ENCODE results near the gene FARP1.

Gene FARP1

GRCh38 chr13:98192008-98192407, 49.1 kb downstream of the FARP1 start:
- no peak overlapping the region for H2AFZ ChIP-seq (ENCODE audit: low read depth)
- H3K4me2 ChIP-seq = no peak overlapping the region
- no peaks in the 10 kb centered on the region; the same call in 1 of the 2 replicates for H3K79me2 ChIP-seq (ENCODE audit: insufficient read depth, low read depth)
- H3K9ac ChIP-seq = no peak overlapping the region
- H3K4me1 ChIP-seq (ENCODE audit: low read depth, poor library complexity, severe bottlenecking) = no peaks in the 10 kb centered on the region
- H3K36me3 ChIP-seq (ENCODE audit: insufficient read depth) = no peaks in the 10 kb centered on the region
- H4K20me1 ChIP-seq (ENCODE audit: insufficient read depth) = no peaks in the 10 kb centered on the region
- H3K4me3 ChIP-seq (IDR thresholded peaks at IDR 0.05; ENCODE audit: insufficient read depth, low read depth, low read length) = no peak overlapping the region
- H3K27ac ChIP-seq = no peak overlapping the region
- TF ChIP-seq, protein P1, sequence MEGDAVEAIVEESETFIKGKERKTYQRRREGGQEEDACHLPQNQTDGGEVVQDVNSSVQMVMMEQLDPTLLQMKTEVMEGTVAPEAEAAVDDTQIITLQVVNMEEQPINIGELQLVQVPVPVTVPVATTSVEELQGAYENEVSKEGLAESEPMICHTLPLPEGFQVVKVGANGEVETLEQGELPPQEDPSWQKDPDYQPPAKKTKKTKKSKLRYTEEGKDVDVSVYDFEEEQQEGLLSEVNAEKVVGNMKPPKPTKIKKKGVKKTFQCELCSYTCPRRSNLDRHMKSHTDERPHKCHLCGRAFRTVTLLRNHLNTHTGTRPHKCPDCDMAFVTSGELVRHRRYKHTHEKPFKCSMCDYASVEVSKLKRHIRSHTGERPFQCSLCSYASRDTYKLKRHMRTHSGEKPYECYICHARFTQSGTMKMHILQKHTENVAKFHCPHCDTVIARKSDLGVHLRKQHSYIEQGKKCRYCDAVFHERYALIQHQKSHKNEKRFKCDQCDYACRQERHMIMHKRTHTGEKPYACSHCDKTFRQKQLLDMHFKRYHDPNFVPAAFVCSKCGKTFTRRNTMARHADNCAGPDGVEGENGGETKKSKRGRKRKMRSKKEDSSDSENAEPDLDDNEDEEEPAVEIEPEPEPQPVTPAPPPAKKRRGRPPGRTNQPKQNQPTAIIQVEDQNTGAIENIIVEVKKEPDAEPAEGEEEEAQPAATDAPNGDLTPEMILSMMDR (conservative IDR thresholded peaks at IDR 0.05; ENCODE audit: low read depth, low read length) = no peak
- no peaks in the 10 kb centered on the region for H3K27me3 ChIP-seq (ENCODE audit: insufficient read depth, low read depth)

DNA sequence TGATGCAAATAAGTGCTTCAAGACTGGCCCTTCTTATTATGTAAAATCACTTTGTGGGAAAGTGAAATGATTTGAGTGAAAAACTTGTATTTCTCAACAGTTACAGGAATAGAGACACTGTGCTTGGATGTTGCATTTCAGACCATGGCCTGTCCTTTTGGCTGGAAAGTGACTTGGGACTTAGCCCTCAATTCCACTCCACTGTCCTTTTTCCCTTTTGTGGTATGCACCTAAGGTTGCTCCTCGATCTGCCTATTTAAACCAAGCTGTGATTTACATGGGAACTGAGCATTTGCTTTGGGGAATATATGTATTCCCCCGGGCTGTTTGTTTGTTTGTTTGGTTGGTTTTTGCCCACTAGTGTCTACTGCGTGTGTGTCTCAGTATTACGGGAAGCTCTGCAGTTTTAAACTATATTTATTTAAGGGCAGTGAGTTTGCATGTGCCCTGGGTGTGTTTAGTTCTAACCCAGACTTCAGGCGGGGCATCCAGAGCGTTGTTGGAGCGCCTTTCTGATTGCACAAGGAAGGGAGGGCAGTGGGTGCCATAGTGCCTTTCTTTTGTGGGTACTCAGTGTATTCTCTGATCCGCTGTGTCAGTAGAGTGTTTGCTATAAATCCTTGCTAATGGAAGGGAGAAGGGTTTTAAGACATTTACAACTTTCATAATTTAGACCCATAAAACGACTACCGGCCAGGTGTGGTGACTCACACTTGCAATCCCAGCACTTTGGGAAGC, 52.3 kb downstream of the FARP1 start:
- H3K9ac ChIP-seq = no peak overlapping the region
- H2AFZ ChIP-seq (ENCODE audit: low read depth) = no peak overlapping the region
- H3K79me2 ChIP-seq (ENCODE audit: insufficient read depth, low read depth) = no peaks in the 10 kb centered on the region; the same call in 1 of the 2 replicates
- TF ChIP-seq, protein P1 (conservative IDR thresholded peaks at IDR 0.05; ENCODE audit: low read depth, low read length) = no peak
- no peaks in the 10 kb centered on the region for H3K4me1 ChIP-seq (ENCODE audit: low read depth, poor library complexity, severe bottlenecking)
- H3K36me3 ChIP-seq (ENCODE audit: insufficient read depth) = no peaks in the 10 kb centered on the region
- no peak overlapping the region for H3K27ac ChIP-seq
- H3K27me3 ChIP-seq (ENCODE audit: insufficient read depth, low read depth) = no peaks in the 10 kb centered on the region
- no peak overlapping the region for H3K4me3 ChIP-seq (IDR thresholded peaks at IDR 0.05; ENCODE audit: insufficient read depth, low read depth, low read length)
- no peak overlapping the region for H3K4me2 ChIP-seq
- H4K20me1 ChIP-seq (ENCODE audit: insufficient read depth) = no peaks in the 10 kb centered on the region

DNA sequence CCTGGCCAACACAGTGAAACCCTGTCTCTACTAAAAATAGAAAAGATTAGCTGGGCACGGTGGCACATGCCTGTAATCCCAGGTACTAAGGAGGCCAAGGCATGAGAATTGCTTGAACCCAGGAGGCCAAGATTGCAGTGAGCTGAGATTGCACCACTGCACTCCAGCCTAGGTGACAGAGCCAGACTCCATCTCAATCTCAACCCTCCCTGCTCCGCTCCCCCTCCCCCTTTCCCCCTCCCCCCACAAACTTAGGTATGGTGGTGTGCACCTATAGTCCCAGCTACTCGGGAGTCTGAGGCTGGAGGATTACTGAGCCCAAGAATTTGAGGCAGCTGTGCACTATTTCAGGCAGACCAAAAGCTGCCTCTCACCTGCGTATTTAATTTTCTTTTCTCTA, 55.8 kb downstream of the FARP1 start:
- TF ChIP-seq, protein P1 (conservative IDR thresholded peaks at IDR 0.05; ENCODE audit: low read depth, low read length) = no peak
- Histone ChIP-seq H4K20me1 (ENCODE audit: insufficient read depth) (no peaks in the 10 kb centered on the region), H3K79me2 (ENCODE audit: insufficient read depth, low read depth) (no peaks in the 10 kb centered on the region; the same call in 1 of the 2 replicates)

DNA sequence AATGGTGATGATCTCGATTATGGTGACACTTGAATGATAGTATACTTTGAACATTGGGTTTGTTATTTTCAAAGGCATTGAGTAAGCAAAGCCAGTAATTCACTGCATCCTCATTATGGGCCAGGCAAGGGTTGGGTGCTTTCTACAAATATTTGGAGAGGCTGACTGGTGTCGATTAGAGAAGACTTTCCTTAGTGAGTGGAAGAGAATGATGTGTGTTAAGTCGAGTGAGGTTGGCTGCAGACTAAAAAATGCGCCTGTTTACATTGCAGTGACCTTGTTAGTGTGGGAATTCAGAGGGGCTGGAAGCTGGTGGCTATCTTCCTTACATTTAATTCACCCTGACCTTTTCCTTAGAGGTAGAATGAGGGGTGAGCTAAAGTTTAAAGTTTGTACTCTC, 56.6 kb downstream of the FARP1 start:
- H3K27ac ChIP-seq = no peak overlapping the region
- H2AFZ ChIP-seq (ENCODE audit: low read depth) = no peak overlapping the region
- TF ChIP-seq, protein P1 (conservative IDR thresholded peaks at IDR 0.05; ENCODE audit: low read depth, low read length) = no peak
- H4K20me1 ChIP-seq (ENCODE audit: insufficient read depth) = no peaks in the 10 kb centered on the region
- H3K79me2 ChIP-seq (ENCODE audit: insufficient read depth, low read depth) = no peaks in the 10 kb centered on the region; the same call in 1 of the 2 replicates
- H3K4me3 ChIP-seq (IDR thresholded peaks at IDR 0.05; ENCODE audit: insufficient read depth, low read depth, low read length) = no peak overlapping the region
- H3K27me3 ChIP-seq (ENCODE audit: insufficient read depth, low read depth) = no peaks in the 10 kb centered on the region
- H3K4me1 ChIP-seq (ENCODE audit: low read depth, poor library complexity, severe bottlenecking) = no peaks in the 10 kb centered on the region
- no peak overlapping the region for H3K9ac ChIP-seq
- no peaks in the 10 kb centered on the region for H3K36me3 ChIP-seq (ENCODE audit: insufficient read depth)
- H3K4me2 ChIP-seq = no peak overlapping the region

More for the DNA sequence above, 55.8 kb downstream of the FARP1 start:
- Histone ChIP-seq H3K36me3 (ENCODE audit: insufficient read depth) (no peaks in the 10 kb centered on the region), H3K27me3 (ENCODE audit: insufficient read depth, low read depth) (no peaks in the 10 kb centered on the region), H2AFZ (ENCODE audit: low read depth) (no peak overlapping the region), H3K4me2 (no peak overlapping the region), H3K4me3 (IDR thresholded peaks at IDR 0.05; ENCODE audit: insufficient read depth, low read depth, low read length) (no peak overlapping the region), H3K9ac (no peak overlapping the region), H3K27ac (no peak overlapping the region), H3K4me1 (ENCODE audit: low read depth, poor library complexity, severe bottlenecking) (no peaks in the 10 kb centered on the region)
